OCI-LY1 (cell line): Measurements from ENCODE around the gene ARF6.

Experiments used
- CTCF ChIP-seq: fragments of 200-600 bp; sonication (generic), shearing (Covaris generic); IDR thresholded peaks from 2 replicates; pipeline ENCODE4 v1.5.1; 2017; ENCODE audit warnings: mild to moderate bottlenecking, antibody characterized with exemption, low read length, moderate library complexity, mixed read lengths
- EZH2 ChIP-seq: fragments of 200-600 bp; sonication (generic), shearing (Covaris generic); IDR thresholded peaks from 2 replicates; pipeline ENCODE4 v1.8.0; 2017; ENCODE audit warnings: borderline replicate concordance, mixed run types, mild to moderate bottlenecking, antibody characterized with exemption, low read length, moderate library complexity, mixed read lengths

GRCh38 chr14:49897965-49898364 is 5.1 kb downstream of the ARF6 start:
- TF ChIP-seq CTCF (no peak), EZH2 (no peak)
